Fibroblast of villous mesenchyme (primary cell): Measurements from ENCODE around the gene TXNL1. TPM values are rescaled to one million over a fixed set of nuclear protein-coding genes. Genes with fewer than 3 reads are reported as not detected.

Experiments used
- DNase-seq: peaks from one replicate; pipeline ENCODE4 v3.0.0-alpha.2; 2010; ENCODE audit warnings: low read depth
- H3K4me3 ChIP-seq: 2 replicates; pipeline ENCODE4 v1.5.1; 2011; ENCODE audit warnings: low read depth, mild to moderate bottlenecking, low read length
- total RNA-seq: library from RNA; depleted of rRNA; stranded (reverse); fragments of >200 nt; gene quantifications from 2 replicates; pipeline ENCODE4 v1.2.3, GENCODE V29; 2012
- TF ChIP-seq, protein P1 (sequence below): IDR thresholded peaks from 2 replicates; pipeline ENCODE4 v1.5.1; 2012; ENCODE audit warnings: low read depth, mild to moderate bottlenecking, low read length; ENCODE audit not compliant: insufficient read depth

The TXNL1 gene
- total RNA-seq, 1 donor, result 33.2 TPM

GRCh38 chr18:56635007-56635406 is 3.4 kb downstream of the TXNL1 start:
- no peak for DNase-seq
- no peak overlapping the region for H3K4me3 ChIP-seq
- TF ChIP-seq, protein P1, sequence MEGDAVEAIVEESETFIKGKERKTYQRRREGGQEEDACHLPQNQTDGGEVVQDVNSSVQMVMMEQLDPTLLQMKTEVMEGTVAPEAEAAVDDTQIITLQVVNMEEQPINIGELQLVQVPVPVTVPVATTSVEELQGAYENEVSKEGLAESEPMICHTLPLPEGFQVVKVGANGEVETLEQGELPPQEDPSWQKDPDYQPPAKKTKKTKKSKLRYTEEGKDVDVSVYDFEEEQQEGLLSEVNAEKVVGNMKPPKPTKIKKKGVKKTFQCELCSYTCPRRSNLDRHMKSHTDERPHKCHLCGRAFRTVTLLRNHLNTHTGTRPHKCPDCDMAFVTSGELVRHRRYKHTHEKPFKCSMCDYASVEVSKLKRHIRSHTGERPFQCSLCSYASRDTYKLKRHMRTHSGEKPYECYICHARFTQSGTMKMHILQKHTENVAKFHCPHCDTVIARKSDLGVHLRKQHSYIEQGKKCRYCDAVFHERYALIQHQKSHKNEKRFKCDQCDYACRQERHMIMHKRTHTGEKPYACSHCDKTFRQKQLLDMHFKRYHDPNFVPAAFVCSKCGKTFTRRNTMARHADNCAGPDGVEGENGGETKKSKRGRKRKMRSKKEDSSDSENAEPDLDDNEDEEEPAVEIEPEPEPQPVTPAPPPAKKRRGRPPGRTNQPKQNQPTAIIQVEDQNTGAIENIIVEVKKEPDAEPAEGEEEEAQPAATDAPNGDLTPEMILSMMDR, result no peak

- no peak overlapping the region for H3K4me3 ChIP-seq
- DNase-seq, result no peak
- TF ChIP-seq, protein P1, result no peak
Observed at GRCh38 chr18:56632070-56633022, 6.0 kb downstream of the TXNL1 start.

DNA sequence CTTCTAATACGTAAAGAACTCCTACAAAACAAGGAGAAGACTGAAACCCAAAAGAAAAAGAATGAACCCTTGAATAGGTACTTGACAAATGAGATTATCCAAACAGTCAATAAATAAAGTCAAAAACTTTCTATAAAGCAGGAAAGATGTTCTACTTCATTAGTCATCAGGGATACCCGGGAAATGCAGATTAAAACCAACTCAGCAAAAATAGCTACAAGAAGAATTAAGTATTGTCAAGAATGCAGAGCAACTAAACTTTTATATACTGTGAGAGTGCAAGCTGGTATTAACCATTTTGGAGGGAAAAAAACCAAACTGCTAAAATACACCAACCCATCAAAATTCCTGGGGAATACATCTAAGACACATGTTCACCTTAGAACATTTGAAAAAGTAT is 10.4 kb downstream of the TXNL1 start:
- TF ChIP-seq, protein P1, result no peak
- no peak overlapping the region for H3K4me3 ChIP-seq
- no peak for DNase-seq

GRCh38 chr18:56615738-56616520 is 22.5 kb downstream of the TXNL1 start:
- DNase-seq, result no peak
- TF ChIP-seq, protein P1, result no peak
- no peak overlapping the region for H3K4me3 ChIP-seq

- H3K4me3 ChIP-seq, result no peak overlapping the region
- TF ChIP-seq, protein P1, result no peak
- DNase-seq, result no peak
Observed at GRCh38 chr18:56606618-56607017, 31.8 kb downstream of the TXNL1 start.

DNA sequence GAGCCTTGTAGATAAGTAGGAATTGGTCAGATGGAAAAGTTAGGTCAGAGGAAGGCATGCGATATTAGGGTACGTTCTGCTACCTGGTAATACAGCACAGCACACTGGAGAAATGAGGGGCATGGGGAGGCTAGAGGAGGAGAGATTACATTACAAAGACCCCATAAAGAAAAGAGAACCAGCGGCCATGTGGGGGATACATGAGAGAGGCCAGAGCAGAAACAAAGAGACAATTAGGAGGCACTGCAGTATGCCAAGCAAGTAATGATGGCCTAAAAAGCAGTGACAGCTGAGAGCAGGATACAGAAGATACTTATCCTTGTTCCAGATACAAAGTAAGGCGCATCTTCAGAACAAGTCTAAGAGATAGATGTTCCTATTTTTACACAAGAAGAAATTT is 40.0 kb downstream of the TXNL1 start:
- TF ChIP-seq, protein P1, result no peak
- no peak overlapping the region for H3K4me3 ChIP-seq
- no peak for DNase-seq
